ENCODE results near the gene SSPN.

- TF ChIP-seq CTCF (IDR thresholded peaks at IDR 0.05; ENCODE audit: insufficient read depth, low read depth, low read length), result no peak
- TF ChIP-seq EZH2 (IDR thresholded peaks at IDR 0.05; ENCODE audit: insufficient read depth, low read length), result no peak
Measured at GRCh38 chr12:26188127-26188526, 7.2 kb upstream of the SSPN start.
